ENCODE measurements around the gene DPH1.

Gene DPH1

GRCh38 chr17:2084036-2084765 is 54.2 kb downstream of the DPH1 start:
- DNase-seq: no peak

GRCh38 chr17:2084766-2085647 is 55.1 kb downstream of the DPH1 start:
- no peak for DNase-seq

GRCh38 chr17:2085648-2085949 is 55.6 kb downstream of the DPH1 start:
- DNase-seq: no peak

- no peak for DNase-seq
Observed at GRCh38 chr17:2086306-2086705, 56.4 kb downstream of the DPH1 start.

- no peak for DNase-seq
Observed at GRCh38 chr17:2087597-2088211, 57.8 kb downstream of the DPH1 start.

GRCh38 chr17:2089021-2089422 is 59.1 kb downstream of the DPH1 start:
- no peak for DNase-seq

GRCh38 chr17:2090210-2090641 is 60.3 kb downstream of the DPH1 start:
- DNase-seq: no peak

GRCh38 chr17:2090804-2091534 is 61.0 kb downstream of the DPH1 start:
- no peak for DNase-seq

GRCh38 chr17:2092253-2092652 is 62.3 kb downstream of the DPH1 start:
- no peak for DNase-seq

- peak; percentile 52 for DNase-seq
Observed at GRCh38 chr17:2093349-2093748, 63.4 kb downstream of the DPH1 start.
